Endothelial cell of umbilical vein (primary cell): ENCODE data around the gene HTT.

Source experiments
- EZH2 ChIP-seq: IDR thresholded peaks from 2 replicates; pipeline ENCODE4 v1.6.1; 2012; ENCODE audit warnings: borderline replicate concordance, low read depth, mild to moderate bottlenecking, moderate library complexity, low read length, inconsistent platforms; ENCODE audit not compliant: severe bottlenecking
- JUN ChIP-seq: IDR thresholded peaks from 2 replicates; pipeline ENCODE4 v1.6.1; 2011; ENCODE audit warnings: borderline replicate concordance, low read depth; ENCODE audit not compliant: insufficient read length, insufficient read depth
- MYC ChIP-seq: IDR thresholded peaks from one replicate; pipeline ENCODE4 v1.6.1; 2011; ENCODE audit warnings: mild to moderate bottlenecking, low read depth, low read length
- POLR2A ChIP-seq: IDR thresholded peaks from 2 replicates; pipeline ENCODE4 v1.6.1; 2012; ENCODE audit warnings: low read depth, mild to moderate bottlenecking, control low read depth, low read length
- POLR2AphosphoS5 ChIP-seq: IDR thresholded peaks from 2 replicates; pipeline ENCODE4 v1.6.1; 2012; ENCODE audit warnings: low read depth, mild to moderate bottlenecking, control low read depth, low read length, moderate library complexity; ENCODE audit not compliant: insufficient read depth
- TF ChIP-seq, protein P1 (sequence below), 2 donors: IDR thresholded peaks; 1 replicate in 1 of 2; 2 replicates in 1 of 2; pipeline ENCODE4 v1.5.1; 2011; ENCODE audit warnings: low read length in 2 of 2, mild to moderate bottlenecking in 2 of 2, moderate library complexity in 2 of 2, control low read depth in 1 of 2, inconsistent platforms in 1 of 2, low read depth in 1 of 2; ENCODE audit not compliant: insufficient read depth in 1 of 2; ENCODE audit errors: extremely low read depth in 1 of 2

GRCh38 chr4:3193531-3194203 is 119.2 kb downstream of the HTT start:
- TF ChIP-seq, protein P1, sequence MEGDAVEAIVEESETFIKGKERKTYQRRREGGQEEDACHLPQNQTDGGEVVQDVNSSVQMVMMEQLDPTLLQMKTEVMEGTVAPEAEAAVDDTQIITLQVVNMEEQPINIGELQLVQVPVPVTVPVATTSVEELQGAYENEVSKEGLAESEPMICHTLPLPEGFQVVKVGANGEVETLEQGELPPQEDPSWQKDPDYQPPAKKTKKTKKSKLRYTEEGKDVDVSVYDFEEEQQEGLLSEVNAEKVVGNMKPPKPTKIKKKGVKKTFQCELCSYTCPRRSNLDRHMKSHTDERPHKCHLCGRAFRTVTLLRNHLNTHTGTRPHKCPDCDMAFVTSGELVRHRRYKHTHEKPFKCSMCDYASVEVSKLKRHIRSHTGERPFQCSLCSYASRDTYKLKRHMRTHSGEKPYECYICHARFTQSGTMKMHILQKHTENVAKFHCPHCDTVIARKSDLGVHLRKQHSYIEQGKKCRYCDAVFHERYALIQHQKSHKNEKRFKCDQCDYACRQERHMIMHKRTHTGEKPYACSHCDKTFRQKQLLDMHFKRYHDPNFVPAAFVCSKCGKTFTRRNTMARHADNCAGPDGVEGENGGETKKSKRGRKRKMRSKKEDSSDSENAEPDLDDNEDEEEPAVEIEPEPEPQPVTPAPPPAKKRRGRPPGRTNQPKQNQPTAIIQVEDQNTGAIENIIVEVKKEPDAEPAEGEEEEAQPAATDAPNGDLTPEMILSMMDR (IDR thresholded peaks at IDR 0.05; ENCODE audit: extremely low read depth in 1 of 2, insufficient read depth in 1 of 2, low read depth in 1 of 2, low read length in 2 of 2) = peak; percentile 18 to 20
- TF ChIP-seq EZH2 (no peak), MYC (no peak), POLR2A (no peak), JUN (no peak), POLR2AphosphoS5 (no peak)
